ENCODE data around the gene CFAP46.

Gene CFAP46

DNA sequence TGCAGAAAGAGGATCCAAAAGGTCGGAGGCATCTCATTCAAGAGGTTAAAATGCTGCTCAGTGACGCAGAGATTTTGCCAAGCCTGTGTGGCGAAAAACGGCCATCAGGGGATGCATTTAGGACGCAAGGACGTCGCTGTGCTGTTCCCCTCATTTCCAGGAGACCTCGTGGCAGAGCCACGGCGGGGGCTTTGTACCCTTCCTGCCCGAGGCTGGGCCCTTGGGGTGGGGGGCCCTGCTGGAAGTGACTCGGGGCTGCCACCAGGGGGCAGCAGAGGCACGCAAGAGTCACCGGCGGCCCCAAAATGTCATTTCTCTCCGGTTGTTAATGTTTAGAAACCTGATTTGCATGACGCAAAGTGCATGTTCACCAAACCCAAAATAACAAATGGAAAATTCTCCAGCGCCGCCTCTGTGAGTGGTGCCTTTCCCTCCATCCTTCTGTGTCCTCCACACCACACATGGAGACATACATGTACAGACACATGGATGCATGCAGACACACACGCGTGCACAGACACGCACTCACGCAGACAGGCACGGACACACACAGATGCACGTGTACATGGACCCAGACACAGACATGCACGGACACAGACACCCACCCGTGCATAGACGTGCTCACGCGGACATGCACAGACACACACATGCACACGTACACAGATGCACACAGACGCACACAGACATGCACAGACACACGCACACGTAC lies 105.4 kb downstream of the CFAP46 start:
- DNase-seq (ENCODE audit: low read depth), result no peak
- H3K4me3 ChIP-seq (ENCODE audit: low read depth, low read length), result no peak overlapping the region
- TF ChIP-seq, protein P1, sequence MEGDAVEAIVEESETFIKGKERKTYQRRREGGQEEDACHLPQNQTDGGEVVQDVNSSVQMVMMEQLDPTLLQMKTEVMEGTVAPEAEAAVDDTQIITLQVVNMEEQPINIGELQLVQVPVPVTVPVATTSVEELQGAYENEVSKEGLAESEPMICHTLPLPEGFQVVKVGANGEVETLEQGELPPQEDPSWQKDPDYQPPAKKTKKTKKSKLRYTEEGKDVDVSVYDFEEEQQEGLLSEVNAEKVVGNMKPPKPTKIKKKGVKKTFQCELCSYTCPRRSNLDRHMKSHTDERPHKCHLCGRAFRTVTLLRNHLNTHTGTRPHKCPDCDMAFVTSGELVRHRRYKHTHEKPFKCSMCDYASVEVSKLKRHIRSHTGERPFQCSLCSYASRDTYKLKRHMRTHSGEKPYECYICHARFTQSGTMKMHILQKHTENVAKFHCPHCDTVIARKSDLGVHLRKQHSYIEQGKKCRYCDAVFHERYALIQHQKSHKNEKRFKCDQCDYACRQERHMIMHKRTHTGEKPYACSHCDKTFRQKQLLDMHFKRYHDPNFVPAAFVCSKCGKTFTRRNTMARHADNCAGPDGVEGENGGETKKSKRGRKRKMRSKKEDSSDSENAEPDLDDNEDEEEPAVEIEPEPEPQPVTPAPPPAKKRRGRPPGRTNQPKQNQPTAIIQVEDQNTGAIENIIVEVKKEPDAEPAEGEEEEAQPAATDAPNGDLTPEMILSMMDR (IDR thresholded peaks at IDR 0.05; ENCODE audit: control insufficient read depth, extremely low read depth, insufficient read depth), result peak; percentile 79

DNA sequence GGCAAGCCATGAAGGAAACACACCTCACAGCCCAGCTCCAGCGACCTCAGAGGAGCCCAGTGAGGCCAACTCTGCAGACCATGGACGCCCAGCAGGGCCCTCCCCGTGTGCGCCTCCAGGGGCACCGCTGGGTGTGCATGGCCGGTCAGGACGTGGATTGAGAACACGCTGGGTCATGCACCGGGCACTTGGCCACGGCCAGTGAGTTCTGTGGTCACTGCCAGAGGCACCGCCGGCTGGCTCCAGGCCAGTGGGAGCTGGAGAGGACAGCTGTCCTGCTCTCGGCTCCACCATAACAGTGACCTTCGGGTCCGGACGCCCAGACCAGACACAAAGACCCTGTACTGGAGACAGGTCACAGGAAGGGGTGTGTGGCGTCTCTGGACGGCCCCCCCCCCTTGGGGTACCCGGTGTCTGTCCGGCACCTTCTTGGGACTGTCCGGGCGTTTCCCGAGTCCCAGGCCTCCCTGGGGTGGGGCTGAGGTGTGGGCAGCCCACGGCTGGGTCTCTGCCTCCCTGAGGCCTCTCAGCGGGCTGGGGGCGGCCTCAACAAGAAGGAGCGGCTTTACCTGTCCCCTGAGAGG lies 106.0 kb downstream of the CFAP46 start:
- DNase-seq (ENCODE audit: low read depth), result no peak
- no peak overlapping the region for H3K4me3 ChIP-seq (ENCODE audit: low read depth, low read length)
- TF ChIP-seq, protein P1 (IDR thresholded peaks at IDR 0.05; ENCODE audit: control insufficient read depth, extremely low read depth, insufficient read depth), result no peak

DNA sequence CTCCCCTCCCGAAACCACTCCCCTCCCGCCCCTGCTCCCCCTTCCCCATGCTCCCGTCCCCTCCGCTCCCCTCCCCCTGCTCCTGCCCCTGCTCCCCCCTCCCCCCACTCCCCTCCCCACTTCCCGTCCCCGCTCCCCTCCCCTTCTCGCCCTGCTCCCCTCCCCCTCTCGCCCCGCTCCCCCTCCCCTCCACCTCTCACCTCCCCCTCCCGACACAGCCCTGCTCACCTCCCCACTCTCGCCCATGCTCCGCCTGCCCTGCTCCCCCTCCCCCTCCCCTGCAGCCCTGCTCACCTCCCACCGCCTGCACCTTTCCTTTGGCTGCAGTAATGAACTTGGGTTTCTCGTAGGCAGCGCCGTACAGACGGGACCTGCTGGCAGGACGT lies 106.5 kb downstream of the CFAP46 start:
- H3K4me3 ChIP-seq (ENCODE audit: low read depth, low read length), result no peak overlapping the region
- no peak for DNase-seq (ENCODE audit: low read depth)
- TF ChIP-seq, protein P1 (IDR thresholded peaks at IDR 0.05; ENCODE audit: control insufficient read depth, extremely low read depth, insufficient read depth), result no peak

DNA sequence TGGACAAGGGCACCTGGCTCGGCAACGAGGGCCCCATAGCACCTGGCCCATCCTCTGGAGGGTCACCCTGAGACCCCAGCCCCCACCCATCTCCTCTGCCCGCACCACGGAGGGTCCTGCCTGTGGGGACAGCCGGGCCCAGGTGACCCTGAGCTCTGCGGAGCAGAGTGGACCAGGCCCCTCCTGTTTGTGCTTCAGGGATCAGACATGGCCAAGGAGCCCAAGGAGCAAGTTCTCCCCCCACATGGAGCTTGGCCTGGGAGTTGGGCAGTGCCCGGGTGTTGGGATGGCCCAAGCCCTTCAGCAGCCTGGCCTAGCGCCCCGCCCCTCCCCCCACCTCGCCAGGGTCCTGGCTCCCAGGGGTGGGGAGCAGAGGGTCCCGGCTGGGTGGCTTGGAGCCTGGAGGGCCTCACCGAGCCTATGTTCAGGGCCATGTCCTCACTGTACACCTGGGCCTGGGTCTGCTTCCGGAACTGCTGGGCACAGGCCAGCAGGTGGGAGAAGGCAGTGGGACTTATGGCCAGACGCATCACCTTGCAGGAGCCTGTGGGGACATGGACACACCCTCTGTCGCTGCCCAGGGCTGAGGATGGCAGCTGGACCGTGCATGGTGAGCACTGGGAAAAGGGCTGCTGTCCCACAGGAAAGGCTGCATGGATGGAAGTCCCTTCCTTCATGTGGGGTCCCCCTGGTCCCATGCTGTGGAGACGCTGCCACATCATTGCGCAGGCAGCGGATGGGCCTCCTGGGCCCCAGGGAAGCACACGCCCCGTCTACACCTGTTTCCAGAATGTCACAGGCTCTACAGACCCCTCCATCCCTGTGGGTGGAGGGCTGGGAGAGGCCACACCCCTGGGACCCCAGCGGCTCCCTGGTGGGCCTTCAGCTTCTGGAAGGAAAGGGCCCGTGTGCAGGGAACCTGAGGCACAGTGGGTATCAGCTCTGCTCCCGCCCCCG lies 107.2 kb downstream of the CFAP46 start:
- TF ChIP-seq, protein P1 (IDR thresholded peaks at IDR 0.05; ENCODE audit: control insufficient read depth, extremely low read depth, insufficient read depth), result no peak
- H3K4me3 ChIP-seq (ENCODE audit: low read depth, low read length), result no peak overlapping the region
- no peak for DNase-seq (ENCODE audit: low read depth)

DNA sequence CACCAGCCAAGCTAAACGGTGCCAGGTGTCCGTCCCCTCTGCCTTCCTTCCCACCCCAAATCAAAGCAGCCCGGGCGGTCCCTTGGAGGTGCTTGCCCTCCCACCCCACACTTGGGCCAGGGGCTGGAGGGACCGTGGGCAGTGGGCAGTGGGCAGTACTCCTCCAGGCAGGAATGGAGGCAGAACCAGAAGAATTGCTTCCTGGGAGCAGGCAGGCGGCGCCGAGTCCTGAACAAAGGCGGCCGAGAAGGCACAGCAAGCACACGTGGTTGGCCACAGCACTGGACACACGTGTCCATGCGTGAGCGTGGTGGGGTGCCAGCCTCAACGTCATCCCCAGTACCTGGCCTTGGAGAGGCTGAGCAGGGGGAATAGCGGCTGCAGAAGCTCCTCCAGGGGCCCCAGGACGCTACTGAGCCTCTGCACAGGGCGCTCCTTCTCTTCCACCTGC lies 108.0 kb downstream of the CFAP46 start:
- TF ChIP-seq, protein P1 (IDR thresholded peaks at IDR 0.05; ENCODE audit: control insufficient read depth, extremely low read depth, insufficient read depth), result no peak
- DNase-seq (ENCODE audit: low read depth), result no peak
- H3K4me3 ChIP-seq (ENCODE audit: low read depth, low read length), result no peak overlapping the region

DNA sequence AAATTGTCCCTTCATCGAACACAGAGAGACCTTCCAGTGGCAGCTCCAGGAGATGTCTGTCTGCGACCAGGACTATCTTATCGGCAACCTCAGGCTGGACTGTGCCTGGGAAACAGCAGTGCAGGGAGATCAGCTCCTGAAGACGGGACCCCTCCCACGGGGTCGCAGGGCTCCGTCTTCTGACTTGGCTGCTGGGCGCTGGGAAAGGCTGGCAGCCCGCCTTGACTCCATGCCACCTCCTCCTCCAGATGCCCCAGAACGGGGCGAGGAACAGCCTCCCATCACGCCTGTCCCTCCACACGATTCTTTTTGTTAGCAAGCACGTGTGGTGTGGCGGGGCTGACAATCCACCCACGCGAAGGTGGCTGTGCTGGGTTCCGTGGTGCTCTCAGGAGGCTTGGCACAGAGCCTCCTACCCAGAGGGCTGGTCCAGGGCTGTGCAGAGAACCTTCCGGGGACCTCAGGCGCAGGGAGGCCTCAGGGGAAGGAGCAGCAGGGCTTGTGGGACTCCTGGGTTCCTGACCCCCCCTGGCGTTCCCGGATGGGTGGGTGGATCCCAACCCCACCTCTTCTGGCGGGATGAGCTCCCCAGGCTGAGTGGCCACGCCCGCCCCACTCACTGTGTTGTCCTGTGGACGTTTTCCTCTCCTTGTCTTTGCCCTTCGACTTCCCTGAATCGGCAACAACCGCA lies 108.8 kb downstream of the CFAP46 start:
- no peak overlapping the region for H3K4me3 ChIP-seq (ENCODE audit: low read depth, low read length)
- TF ChIP-seq, protein P1 (IDR thresholded peaks at IDR 0.05; ENCODE audit: control insufficient read depth, extremely low read depth, insufficient read depth), result no peak
- no peak for DNase-seq (ENCODE audit: low read depth)

All from LNCaP clone FGC (cell line).